SK-N-SH (cell line): ENCODE measurements around the gene TSKS. TPM values are rescaled to one million over a fixed set of nuclear protein-coding genes. Genes with fewer than 3 reads are reported as not detected.

ENCODE experiments used
- CTCF ChIA-PET: fragments of 300-600, 350-600 bp; formaldehyde crosslinking; extraction: SDS; loops from one replicate; lab custom pipeline; 2021; lab: Yijun Ruan, JAX
- POLR2A ChIA-PET: fragments of 350-600 bp; sonication (Branson Sonifier 250); formaldehyde crosslinking; extraction: SDS; loops from one replicate; lab custom pipeline; 2020; ENCODE audit warnings: antibody characterized with exemption, inconsistent platforms; lab: Yijun Ruan, JAX
- DNase-seq: peaks from one replicate; pipeline ENCODE4 v3.0.0; 2012
- H2AFZ ChIP-seq: fragments of 200-600 bp; sonication (generic); 2 replicates; pipeline ENCODE4 v1.8.1; 2016; ENCODE audit warnings: antibody characterized with exemption, mild to moderate bottlenecking, low read depth
- H3F3A ChIP-seq: fragments of 200-600 bp; sonication (generic); replicated peaks from 2 replicates; pipeline ENCODE3; 2016; ENCODE audit warnings: antibody characterized with exemption, mild to moderate bottlenecking; ENCODE audit not compliant: insufficient read depth
- H3K27ac ChIP-seq, 2 experiments: fragments of 200-500 bp in 1 of 2; fragments of 200-600 bp in 1 of 2; sonication (Bioruptor generic) in 1 of 2; sonication (generic), shearing (Covaris generic) in 1 of 2; 2 replicates each; pipeline versions ENCODE4 v1.5.1 to v1.6.1; 2014 to 2016; ENCODE audit warnings: low read depth in 2 of 2, inconsistent platforms in 1 of 2, low read length in 1 of 2, mild to moderate bottlenecking in 1 of 2, mixed read lengths in 1 of 2
- H3K27me3 ChIP-seq: fragments of 200-600 bp; sonication (generic), shearing (Covaris generic); 2 replicates; pipeline ENCODE4 v1.6.1; 2016; ENCODE audit warnings: mixed run types; ENCODE audit not compliant: insufficient read depth
- H3K36me3 ChIP-seq, 2 experiments: fragments of 200-500 bp in 1 of 2; fragments of 200-600 bp in 1 of 2; sonication (Bioruptor generic) in 1 of 2; sonication (generic) in 1 of 2; replicated peaks in 1 of 2; 2 replicates each; pipeline versions ENCODE3 to v1.5.1; 2014 to 2016; ENCODE audit warnings: low read length in 1 of 2, mild to moderate bottlenecking in 1 of 2; ENCODE audit not compliant: insufficient read depth in 2 of 2, control insufficient read depth in 1 of 2
- H3K4me1 ChIP-seq, 2 experiments: fragments of 200-500 bp in 1 of 2; fragments of 200-600 bp in 1 of 2; sonication (Bioruptor generic) in 1 of 2; sonication (generic), shearing (Covaris generic) in 1 of 2; 2 replicates each; pipeline versions ENCODE4 v1.5.1 to v1.6.1; 2014 to 2016; ENCODE audit warnings: low read depth in 1 of 2, low read length in 1 of 2, mixed run types in 1 of 2; ENCODE audit not compliant: insufficient read depth in 2 of 2, control insufficient read depth in 1 of 2
- H3K4me2 ChIP-seq: fragments of 200-600 bp; sonication (generic), shearing (Covaris generic); 2 replicates; pipeline ENCODE4 v1.6.1; 2017; ENCODE audit warnings: mixed run types
- H3K4me3 ChIP-seq, 2 experiments: fragments of 200-500 bp in 1 of 2; fragments of 200-600 bp in 1 of 2; sonication (Bioruptor generic) in 1 of 2; sonication (generic), shearing (Covaris generic) in 1 of 2; 2 replicates each; pipeline versions ENCODE4 v1.5.1 to v1.8.1; 2014 to 2016; ENCODE audit warnings: low read depth in 2 of 2, inconsistent platforms in 1 of 2, low read length in 1 of 2, mild to moderate bottlenecking in 1 of 2, mixed read lengths in 1 of 2, moderate library complexity in 1 of 2
- H3K79me2 ChIP-seq: fragments of 200-600 bp; sonication (generic); 2 replicates; pipeline ENCODE4 v1.8.1; 2017; ENCODE audit warnings: mild to moderate bottlenecking; ENCODE audit not compliant: insufficient read depth
- H3K9ac ChIP-seq: fragments of 200-600 bp; sonication (generic); 2 replicates; pipeline ENCODE4 v1.6.1; 2017; ENCODE audit warnings: mixed run types
- H3K9me2 ChIP-seq: fragments of 200-600 bp; sonication (generic); 2 replicates; pipeline ENCODE4 v1.6.1; 2017; ENCODE audit warnings: mixed run types
- H3K9me3 ChIP-seq: fragments of 200-600 bp; sonication (generic); 2 replicates; pipeline ENCODE4 v1.6.1; 2017; ENCODE audit warnings: mixed run types, mild to moderate bottlenecking, moderate library complexity
- H4K20me1 ChIP-seq: fragments of 200-600 bp; sonication (generic); 2 replicates; pipeline ENCODE4 v1.6.1; 2017; ENCODE audit warnings: mild to moderate bottlenecking, mixed run types; ENCODE audit not compliant: insufficient read depth
- EP300 ChIP-seq, 2 experiments: IDR thresholded peaks; 2 replicates each; pipeline versions ENCODE4 v1.4.0 to v1.6.1; 2012; ENCODE audit warnings: borderline replicate concordance in 1 of 2, low read depth in 1 of 2, low read length in 1 of 2
- FOSL2 ChIP-seq: IDR thresholded peaks from 2 replicates; pipeline ENCODE4 v1.4.0; 2012; ENCODE audit warnings: low read depth, mild to moderate bottlenecking, moderate library complexity, borderline replicate concordance
- GABPA ChIP-seq: IDR thresholded peaks from 2 replicates; pipeline ENCODE4 v1.4.0; 2012; ENCODE audit warnings: low read depth, mild to moderate bottlenecking
- GATA2 ChIP-seq: sonication (generic); formaldehyde crosslinking; IDR thresholded peaks from 2 replicates; pipeline ENCODE4 v1.5.0; 2020; ENCODE audit warnings: mild to moderate bottlenecking, missing genetic modification reagents
- JUND ChIP-seq: IDR thresholded peaks from 2 replicates; pipeline ENCODE4 v1.4.0; 2012
- NFIC ChIP-seq: IDR thresholded peaks from 2 replicates; pipeline ENCODE4 v1.4.0; 2012; ENCODE audit warnings: borderline replicate concordance
- RAD21 ChIP-seq: IDR thresholded peaks from 2 replicates; pipeline ENCODE4 v1.6.1; 2012; ENCODE audit warnings: mild to moderate bottlenecking, low read length
- RCOR1 ChIP-seq: fragments of 150-350 bp; IDR thresholded peaks from 2 replicates; pipeline ENCODE4 v1.6.1; 2017; ENCODE audit warnings: antibody characterized with exemption, low read length
- REST ChIP-seq: IDR thresholded peaks from 2 replicates; pipeline ENCODE4 v1.6.1; 2012; ENCODE audit warnings: mild to moderate bottlenecking, low read depth, low read length, moderate library complexity
- RFX5 ChIP-seq: IDR thresholded peaks from 2 replicates; pipeline ENCODE4 v1.6.1; 2012; ENCODE audit warnings: mild to moderate bottlenecking, improper control_type of control experiment, low read length
- SIN3A ChIP-seq: IDR thresholded peaks from 2 replicates; pipeline ENCODE4 v1.6.1; 2012; ENCODE audit warnings: low read depth, mild to moderate bottlenecking, low read length, moderate library complexity, borderline replicate concordance
- USF1 ChIP-seq: IDR thresholded peaks from 2 replicates; pipeline ENCODE4 v1.4.0; 2012; ENCODE audit warnings: low read depth, borderline replicate concordance
- WGBS: methylation state at CpG from one replicate; pipeline ENCODE4 v1.1.6; 2017; ENCODE audit warnings: low lambda C conversion rate; 5-methylcytosine and 5-hydroxymethylcytosine counted together
- polyA plus RNA-seq, 3 experiments: library from polyadenylated mRNA; depleted of rRNA; stranded (reverse); fragments of >200 nt; gene quantifications; 2 replicates each; pipeline ENCODE4 v1.2.3, GENCODE V29; 2012
- TF ChIP-seq, protein P1 (sequence below): IDR thresholded peaks from 2 replicates; pipeline ENCODE4 v1.4.0; 2012; ENCODE audit warnings: low read depth
- TF ChIP-seq, protein P2 (sequence below): fragments of 150-350 bp; IDR thresholded peaks from 2 replicates; pipeline ENCODE4 v1.6.1; 2017; ENCODE audit warnings: antibody characterized with exemption, low read length, low read depth, borderline replicate concordance

Gene TSKS
- polyA plus RNA-seq, 1 of the 3 experiments (the other 2 are of a cell fraction): not detected

GRCh38 chr19:49802836-49803528 lies 39.9 kb upstream of the TSKS start:
- Histone ChIP-seq H3F3A (peaks cover 13% of the 10 kb centered on the region), H3K27ac (peak overlapping the region in 1 of 2 experiments; percentile 73; a peak in 1 of 4 replicates), H3K4me3 (peak overlapping the region in 1 of 2 experiments; percentile 6; a peak in 1 of 4 replicates), H3K4me2 (no peak overlapping the region), H3K27me3 (no peaks in the 10 kb centered on the region), H3K9ac (no peak overlapping the region), H3K9me3 (no peaks in the 10 kb centered on the region), H3K4me1 (peaks cover 0 to 16% of the 10 kb centered on the region in 2 experiments; a peak in 1 of 4 replicates), H3K36me3 (peaks cover 15 to 32% of the 10 kb centered on the region in 2 experiments), H3K79me2 (no peaks in the 10 kb centered on the region), H3K9me2 (no peaks in the 10 kb centered on the region), H4K20me1 (no peaks in the 10 kb centered on the region), H2AFZ (no peak overlapping the region)
- ChIA-PET POLR2A (interaction anchor here (0.9 kb wide), 1 partner anchor 10 kb away, joined by 7 read pairs; the partner anchor contains the start of gene FUZ), CTCF (no interaction called here)
- no peak for TF ChIP-seq SIN3A
- TF ChIP-seq, protein P1, sequence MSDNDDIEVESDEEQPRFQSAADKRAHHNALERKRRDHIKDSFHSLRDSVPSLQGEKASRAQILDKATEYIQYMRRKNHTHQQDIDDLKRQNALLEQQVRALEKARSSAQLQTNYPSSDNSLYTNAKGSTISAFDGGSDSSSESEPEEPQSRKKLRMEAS: no peak
- TF ChIP-seq RAD21: no peak
- TF ChIP-seq RFX5: no peak
- no peak for TF ChIP-seq GABPA
- TF ChIP-seq JUND: no peak
- TF ChIP-seq EP300 (IDR thresholded peaks at IDR 0.05; ENCODE audit: borderline replicate concordance in 1 of 2, low read depth in 1 of 2, low read length in 1 of 2): no peak
- TF ChIP-seq RCOR1: no peak
- TF ChIP-seq REST: no peak
- no peak for TF ChIP-seq GATA2 (CRISPR knock-in tag)
- no peak for TF ChIP-seq USF1
- TF ChIP-seq, protein P2, sequence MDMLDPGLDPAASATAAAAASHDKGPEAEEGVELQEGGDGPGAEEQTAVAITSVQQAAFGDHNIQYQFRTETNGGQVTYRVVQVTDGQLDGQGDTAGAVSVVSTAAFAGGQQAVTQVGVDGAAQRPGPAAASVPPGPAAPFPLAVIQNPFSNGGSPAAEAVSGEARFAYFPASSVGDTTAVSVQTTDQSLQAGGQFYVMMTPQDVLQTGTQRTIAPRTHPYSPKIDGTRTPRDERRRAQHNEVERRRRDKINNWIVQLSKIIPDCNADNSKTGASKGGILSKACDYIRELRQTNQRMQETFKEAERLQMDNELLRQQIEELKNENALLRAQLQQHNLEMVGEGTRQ: no peak
- no peak for TF ChIP-seq NFIC
- TF ChIP-seq FOSL2: no peak
- no peak for DNase-seq
- 94% methylated on average over 23 of the region's 24 CpGs for WGBS
